CD4-positive, alpha-beta T cell (primary cell): ENCODE measurements around the gene CPNE2. TPM values are rescaled to one million over a fixed set of nuclear protein-coding genes. Genes with fewer than 3 reads are reported as not detected.

Experiments used
- ATAC-seq: fragments of 200-7000 bp; cut with Tn5 transposase; one replicate; pipeline ENCODE4 v1.10.0; 2022; ENCODE audit warnings: mild to moderate bottlenecking; ENCODE audit not compliant: poor library complexity
- CTCF ChIA-PET: fragments of 350-600 bp; sonication (Branson Sonifier 250); formaldehyde crosslinking; loops from one replicate; lab custom pipeline; 2021; ENCODE audit warnings: antibody characterized with exemption, inconsistent platforms; lab: Charles Lee
- POLR2A ChIA-PET: fragments of 350-600 bp; sonication (Branson Sonifier 250); formaldehyde crosslinking; loops from one replicate; lab custom pipeline; 2021; ENCODE audit warnings: antibody characterized with exemption, inconsistent platforms; lab: Charles Lee
- DNase-seq, 14 experiments: peaks; one replicate each; pipeline ENCODE4 v3.0.0-alpha.2; 2013 to 2020; ENCODE audit warnings: mixed read lengths in 2 of 14
- H3K27ac ChIP-seq, 2 donors: one replicate each; pipeline versions ENCODE4 v1.5.1 to v1.7.0; 2013; ENCODE audit warnings: low read length in 2 of 2, low read depth in 1 of 2, mild to moderate bottlenecking in 1 of 2
- H3K27me3 ChIP-seq, 2 experiments: 1 replicate in 1 of 2; 2 replicates in 1 of 2; pipeline versions ENCODE4 v1.6.1 to v1.7.0; 2013; ENCODE audit warnings: low read length in 2 of 2, control low read depth in 1 of 2, mild to moderate bottlenecking in 1 of 2, moderate library complexity in 1 of 2; ENCODE audit not compliant: insufficient read depth in 2 of 2, control insufficient read depth in 1 of 2
- H3K36me3 ChIP-seq: one replicate; pipeline ENCODE4 v1.6.1; 2013; ENCODE audit warnings: low read length, control low read depth; ENCODE audit not compliant: insufficient read depth
- H3K4me1 ChIP-seq: one replicate; pipeline ENCODE4 v1.6.1; 2013; ENCODE audit warnings: low read length, control low read depth; ENCODE audit not compliant: insufficient read depth
- H3K4me3 ChIP-seq: one replicate; pipeline ENCODE4 v1.5.1; 2013; ENCODE audit warnings: mild to moderate bottlenecking, low read length, moderate library complexity
- H3K9me3 ChIP-seq, 2 experiments: 1 replicate in 1 of 2; 2 replicates in 1 of 2; pipeline versions ENCODE4 v1.6.1 to v1.7.0; 2013; ENCODE audit warnings: low read length in 2 of 2, mild to moderate bottlenecking in 2 of 2, control low read depth in 1 of 2, moderate library complexity in 1 of 2; ENCODE audit not compliant: control insufficient read depth in 1 of 2, insufficient read depth in 1 of 2
- H3K27ac Mint-ChIP-seq: one replicate; pipeline ENCODE4 v1.8.0; 2020; ENCODE audit warnings: mixed read lengths
- H3K27me3 Mint-ChIP-seq: one replicate; pipeline ENCODE4 v1.8.0; 2021; ENCODE audit warnings: mixed read lengths
- H3K36me3 Mint-ChIP-seq: one replicate; pipeline ENCODE4 v1.8.0; 2021; ENCODE audit warnings: low read depth, mixed read lengths
- H3K4me1 Mint-ChIP-seq: one replicate; pipeline ENCODE4 v1.8.0; 2021; ENCODE audit warnings: low read depth, mixed read lengths
- H3K4me3 Mint-ChIP-seq: one replicate; pipeline ENCODE4 v1.8.0; 2020; ENCODE audit warnings: mild to moderate bottlenecking, mixed read lengths
- H3K9me3 Mint-ChIP-seq: one replicate; pipeline ENCODE4 v1.8.0; 2020; ENCODE audit warnings: mixed read lengths
- intact Hi-C, 2 experiments: fragments of 100-400 bp; cut with DNase I in 1 of 2; cut with micrococcal nuclease in 1 of 2; formaldehyde crosslinking; loops; one replicate each; pipeline versions ENCODE4 v1.15.1 to v1.9.0; 2023 to 2025; cut with DNase I, micrococcal nuclease
- total RNA-seq, 174 experiments: library from RNA in 2 of 174; stranded (reverse) in 2 of 174; gene quantifications; one replicate each; pipeline ENCODE4 v1.2.3 and lab custom pipeline; 2021 to 2026
- TF ChIP-seq, protein P1 (sequence below): fragments of 200-600 bp; IDR thresholded peaks from one replicate; pipeline ENCODE4 v1.8.0; 2022; ENCODE audit warnings: antibody characterized with exemption, mild to moderate bottlenecking

CPNE2 gene
- total RNA-seq, 2 experiments from 2014 or later = 2.2 to 3.5 TPM

DNA sequence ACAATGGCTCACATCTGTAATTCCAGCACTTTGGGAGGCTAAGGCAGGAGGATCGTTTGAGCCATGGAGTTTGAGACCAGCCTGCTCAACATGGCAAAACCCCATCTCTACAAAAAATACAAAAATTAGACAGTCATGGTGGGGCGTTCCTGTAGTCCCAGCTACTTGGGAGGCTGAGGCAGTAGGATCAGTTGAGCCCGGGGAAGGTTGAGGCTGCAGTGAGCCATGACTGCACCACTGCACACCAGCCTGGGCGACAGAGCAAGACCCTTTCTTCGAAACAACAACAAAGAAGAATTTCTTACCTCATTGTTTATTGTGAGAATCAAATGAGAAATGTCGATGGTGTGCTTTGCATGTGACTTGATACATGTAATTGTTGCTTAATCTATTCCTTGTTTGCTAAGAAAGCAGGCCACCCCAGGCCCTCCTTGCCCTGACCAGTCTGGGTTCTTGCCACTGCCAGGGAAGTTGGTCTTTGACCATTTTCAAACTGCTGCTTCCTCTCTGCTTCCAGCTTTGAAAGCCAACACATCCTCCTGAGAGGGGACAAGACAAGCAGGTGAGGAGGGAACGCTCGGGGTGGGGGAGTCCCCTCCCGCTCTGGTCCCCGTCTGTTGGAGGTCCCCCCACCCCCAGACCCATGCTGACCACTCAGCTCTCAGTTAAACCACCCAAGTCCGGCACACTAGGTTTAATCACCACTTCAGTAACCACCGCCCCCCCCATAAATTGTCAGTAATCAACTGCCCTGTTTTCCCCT, 47.3 kb upstream of the CPNE2 start:
- Histone ChIP-seq H3K36me3 (peaks cover 84% of the 10 kb centered on the region), H3K27me3 (no peaks in the 10 kb centered on the region), H3K4me3 (no peak overlapping the region), H3K9me3 (peaks cover 0 to 3% of the 10 kb centered on the region in 2 experiments), H3K27ac (peak overlapping the region in 1 of 2 donors; percentile 20), H3K4me1 (peaks cover 67% of the 10 kb centered on the region)
- Mint-ChIP-seq H3K4me3 (no peak overlapping the region), H3K27me3 (no peaks in the 10 kb centered on the region), H3K27ac (peak overlapping the region; percentile 85), H3K9me3 (no peaks in the 10 kb centered on the region), H3K36me3 (peaks cover 92% of the 10 kb centered on the region), H3K4me1 (peaks cover 57% of the 10 kb centered on the region)
- ATAC-seq = no peak
- TF ChIP-seq, protein P1, sequence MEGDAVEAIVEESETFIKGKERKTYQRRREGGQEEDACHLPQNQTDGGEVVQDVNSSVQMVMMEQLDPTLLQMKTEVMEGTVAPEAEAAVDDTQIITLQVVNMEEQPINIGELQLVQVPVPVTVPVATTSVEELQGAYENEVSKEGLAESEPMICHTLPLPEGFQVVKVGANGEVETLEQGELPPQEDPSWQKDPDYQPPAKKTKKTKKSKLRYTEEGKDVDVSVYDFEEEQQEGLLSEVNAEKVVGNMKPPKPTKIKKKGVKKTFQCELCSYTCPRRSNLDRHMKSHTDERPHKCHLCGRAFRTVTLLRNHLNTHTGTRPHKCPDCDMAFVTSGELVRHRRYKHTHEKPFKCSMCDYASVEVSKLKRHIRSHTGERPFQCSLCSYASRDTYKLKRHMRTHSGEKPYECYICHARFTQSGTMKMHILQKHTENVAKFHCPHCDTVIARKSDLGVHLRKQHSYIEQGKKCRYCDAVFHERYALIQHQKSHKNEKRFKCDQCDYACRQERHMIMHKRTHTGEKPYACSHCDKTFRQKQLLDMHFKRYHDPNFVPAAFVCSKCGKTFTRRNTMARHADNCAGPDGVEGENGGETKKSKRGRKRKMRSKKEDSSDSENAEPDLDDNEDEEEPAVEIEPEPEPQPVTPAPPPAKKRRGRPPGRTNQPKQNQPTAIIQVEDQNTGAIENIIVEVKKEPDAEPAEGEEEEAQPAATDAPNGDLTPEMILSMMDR = no peak
- CTCF ChIA-PET = interaction anchor here (0.9 to 2.2 kb wide), 4 partner anchors 29 to 80 kb away, joined by 3 to 22 read pairs (median 4); no protein-coding TSS in a partner anchor
- POLR2A ChIA-PET = interaction anchor here (0.7 to 2.3 kb wide), 3 partner anchors 17 to 55 kb away, joined by 3 to 10 read pairs (median 4); partner anchors contain the start of gene NLRC5
- no peak for DNase-seq
- intact Hi-C loops = loop anchor here (1.0 to 10.0 kb wide), 2 partner anchors 81 to 180 kb away; partner anchors contain the start of gene SLC12A3 (in 1 of the 2)

DNA sequence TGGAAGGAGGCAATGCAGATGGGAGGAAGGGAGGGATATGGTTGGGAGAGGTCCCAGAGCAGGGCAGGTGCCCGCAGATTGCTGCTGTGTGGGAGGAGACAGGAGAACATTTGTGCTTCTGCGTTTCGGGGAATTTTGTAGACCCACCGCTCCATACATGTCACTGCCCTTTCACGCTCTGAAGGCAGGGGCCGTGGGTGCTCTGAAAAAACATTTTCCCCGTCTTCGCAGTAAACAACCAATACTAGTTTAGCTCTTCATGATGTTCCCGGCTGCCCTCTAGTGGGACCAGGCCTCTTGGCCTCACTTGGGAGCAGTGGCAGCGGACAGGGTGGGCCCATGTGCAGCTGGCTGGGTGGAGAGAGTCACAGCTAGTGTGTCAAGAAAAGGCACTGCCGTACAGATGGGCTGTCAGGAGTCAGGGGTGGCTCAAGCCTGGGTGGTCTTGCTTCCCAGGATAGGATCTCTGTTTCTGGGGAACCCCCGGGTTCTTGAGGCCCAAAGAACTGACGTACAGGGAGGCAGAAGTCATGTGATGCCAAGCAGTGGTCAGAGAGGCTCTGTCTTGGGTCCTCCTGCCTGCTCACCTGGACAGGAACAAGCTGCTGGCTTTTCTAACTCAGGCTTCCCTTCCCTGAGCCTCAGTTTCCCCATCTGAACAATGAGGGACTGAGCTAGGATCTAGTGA, 46.5 kb upstream of the CPNE2 start:
- CTCF ChIA-PET = interaction anchor here (0.9 to 2.2 kb wide), 4 partner anchors 30 to 81 kb away, joined by 3 to 22 read pairs (median 4); no protein-coding TSS in a partner anchor
- H3K27ac ChIP-seq = peak overlapping the region; percentile 32 to 44
- H3K27me3 ChIP-seq = no peaks in the 10 kb centered on the region
- ATAC-seq (no peak), DNase-seq (peak in 10 of 14 experiments; percentile 22 to 60 (median 38))
- Mint-ChIP-seq H3K36me3 (peaks cover 94% of the 10 kb centered on the region), H3K27ac (peak overlapping the region; percentile 85), H3K4me3 (no peak overlapping the region), H3K27me3 (no peaks in the 10 kb centered on the region), H3K9me3 (no peaks in the 10 kb centered on the region), H3K4me1 (peaks cover 50% of the 10 kb centered on the region)
- intact Hi-C loops = loop anchor here (1.0 to 10.0 kb wide), 2 partner anchors 82 to 181 kb away; partner anchors contain the start of gene SLC12A3 (in 1 of the 2)
- H3K4me1 ChIP-seq = peaks cover 60% of the 10 kb centered on the region
- H3K9me3 ChIP-seq = no peaks in the 10 kb centered on the region
- H3K4me3 ChIP-seq = no peak overlapping the region
- peaks cover 85% of the 10 kb centered on the region for H3K36me3 ChIP-seq
- POLR2A ChIA-PET = interaction anchor here (0.6 to 2.3 kb wide), 5 partner anchors 22 to 140 kb away, joined by 3 to 10 read pairs (median 4); partner anchors contain the start of genes HERPUD1, NLRC5 and PSME3IP1
- TF ChIP-seq, protein P1 = peak; percentile 42

DNA sequence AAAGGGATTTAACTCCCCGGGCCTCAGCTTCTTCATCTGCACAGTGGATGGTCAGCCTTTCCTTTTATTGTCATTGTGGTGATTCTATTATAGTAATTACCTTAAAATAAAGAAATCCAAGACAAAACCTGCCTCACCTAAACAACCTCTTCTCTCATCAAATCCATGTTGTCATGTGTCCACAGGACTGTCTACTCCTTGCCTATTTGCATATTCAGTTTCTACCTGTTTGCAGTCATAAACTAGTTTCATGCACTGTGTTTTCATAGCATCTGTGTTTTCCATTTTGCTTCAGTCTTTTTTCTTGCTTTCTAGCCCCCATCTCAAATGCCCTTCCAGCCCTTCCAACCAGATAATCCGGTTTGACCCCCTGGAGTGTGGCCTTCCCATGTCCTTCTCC, 44.3 kb upstream of the CPNE2 start:
- no peak for DNase-seq
- POLR2A ChIA-PET = no interaction called here

More for the DNA sequence above, 44.3 kb upstream of the CPNE2 start:
- TF ChIP-seq, protein P1 = no peak
- Histone ChIP-seq H3K27ac (peak overlapping the region in 1 of 2 donors; percentile 53), H3K4me1 (peaks cover 38% of the 10 kb centered on the region), H3K9me3 (no peaks in the 10 kb centered on the region), H3K27me3 (no peaks in the 10 kb centered on the region), H3K4me3 (no peak overlapping the region), H3K36me3 (peaks cover 93% of the 10 kb centered on the region)
- H3K36me3 Mint-ChIP-seq = peaks cover 91% of the 10 kb centered on the region
- H3K4me1 Mint-ChIP-seq = peaks cover 32% of the 10 kb centered on the region
- H3K27me3 Mint-ChIP-seq = no peaks in the 10 kb centered on the region
- CTCF ChIA-PET = interaction anchor here (1.0 kb wide), 1 partner anchor 83 kb away, joined by 3 read pairs; no protein-coding TSS in a partner anchor
- no peak overlapping the region for H3K4me3 Mint-ChIP-seq
- no peaks in the 10 kb centered on the region for H3K9me3 Mint-ChIP-seq
- H3K27ac Mint-ChIP-seq = peak overlapping the region; percentile 15
- ATAC-seq = no peak
- intact Hi-C loops = loop anchor here in 1 of 2 experiments (10.0 kb wide), 1 partner anchor 183 kb away; the partner anchor contains the start of gene SLC12A3
